Esophagus squamous epithelium (tissue), 5 donors: ENCODE data around the gene VWA3A. TPM values are rescaled to one million over a fixed set of nuclear protein-coding genes. Genes with fewer than 3 reads are reported as not detected.

Source experiments
- DNase-seq: peaks from one replicate; lab custom pipeline; 2025; lab: John Stamatoyannopoulos, UW
- H3K27ac ChIP-seq, 4 donors: fragments of 200-600 bp; sonication (generic); one replicate each; pipeline ENCODE4 v1.5.1; 2016 to 2019; ENCODE audit warnings: mild to moderate bottlenecking in 1 of 4
- H3K27me3 ChIP-seq, 4 donors: fragments of 200-600 bp; sonication (generic); 1 replicate in 3 of 4; 2 replicates in 1 of 4; pipeline versions ENCODE4 v1.5.1 to v1.6.0; 2017 to 2021; ENCODE audit warnings: antibody characterized with exemption in 1 of 4
- H3K36me3 ChIP-seq, 3 donors: fragments of 200-600 bp; sonication (generic); one replicate each; pipeline ENCODE4 v1.5.1; 2016 to 2019
- H3K4me1 ChIP-seq, 3 donors: fragments of 200-600 bp; sonication (generic); one replicate each; pipeline ENCODE4 v1.5.1; 2017 to 2019
- H3K4me3 ChIP-seq, 4 donors: fragments of 200-600 bp; sonication (generic); 1 replicate in 3 of 4; 2 replicates in 1 of 4; pipeline ENCODE4 v1.5.1; 2016 to 2019; ENCODE audit warnings: mild to moderate bottlenecking in 2 of 4, moderate library complexity in 1 of 4
- H3K9me3 ChIP-seq, 3 donors: fragments of 200-600 bp; sonication (generic); one replicate each; pipeline ENCODE4 v1.5.1; 2016 to 2019
- POLR2A ChIP-seq, 4 donors: fragments of 450-650 bp; IDR thresholded peaks; one replicate each; pipeline ENCODE4 v1.6.1; 2017; ENCODE audit warnings: antibody characterized with exemption in 4 of 4, mild to moderate bottlenecking in 4 of 4, moderate library complexity in 3 of 4
- WGBS, 2 donors: methylation state at CpG; one replicate each; pipeline ENCODE4 v1.1.5; 2018; 5-methylcytosine and 5-hydroxymethylcytosine counted together
- intact Hi-C: fragments of 100-400 bp; cut with DNase I; formaldehyde crosslinking; loops from one replicate; pipeline ENCODE4 v1.15.0; 2022
- total RNA-seq, 4 donors: library from RNA; depleted of rRNA; stranded (reverse); fragments of >200 nt; gene quantifications; one replicate each; pipeline ENCODE4 v1.1.0, GENCODE V29; 2016
- TF ChIP-seq, protein P1 (sequence below), 6 experiments: fragments of 450-650 bp in 4 of 6; fragments of 200-600 bp in 2 of 6; sonication (generic) in 2 of 6; IDR thresholded peaks; one replicate each; pipeline ENCODE4 v1.5.1; 2016 to 2019; ENCODE audit warnings: antibody characterized with exemption in 6 of 6, mild to moderate bottlenecking in 4 of 6, moderate library complexity in 4 of 6
- donor health status: DM: yes; HTN: yes; CAD: no.

Gene VWA3A
- total RNA-seq, 4 donors from 2014 or later, result not detected

DNA sequence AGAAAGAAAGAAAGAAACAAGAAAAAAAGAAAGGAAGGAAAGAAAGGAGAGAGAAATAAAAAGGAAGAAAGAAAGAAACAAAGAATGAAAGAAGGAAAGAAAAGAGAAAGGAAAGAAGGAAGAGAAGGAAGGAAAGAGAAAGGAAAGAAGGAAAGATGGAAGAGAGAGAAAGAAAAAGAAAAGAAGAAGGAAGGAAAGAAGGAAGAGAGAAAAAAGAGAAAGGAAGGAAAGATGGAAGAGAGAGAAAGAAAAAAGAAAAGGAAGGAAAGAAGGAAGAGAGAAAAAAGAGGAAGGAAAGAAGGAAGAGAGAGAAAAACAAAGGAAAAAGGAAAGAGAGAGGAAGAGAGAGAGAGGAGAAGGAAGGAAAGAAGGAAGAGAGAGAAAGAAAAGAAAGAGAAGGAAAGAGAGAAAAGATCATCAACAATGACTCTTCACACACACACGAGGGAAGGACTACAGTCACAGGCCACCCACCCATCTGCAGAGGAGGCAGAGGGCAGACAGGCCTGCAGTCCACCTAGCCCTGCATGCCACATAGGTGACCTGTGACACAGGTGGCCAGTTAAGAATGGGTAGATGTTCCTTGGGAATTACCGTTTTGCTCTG is 23.9 kb downstream of the VWA3A start:
- intact Hi-C loops, result loop anchor here (10.0 kb wide), 1 partner anchor 49 kb away; the partner anchor contains the start of gene SDR42E2
- Histone ChIP-seq H3K4me3 (no peak overlapping the region), H3K27ac (no peak overlapping the region), H3K36me3 (no peaks in the 10 kb centered on the region), H3K9me3 (no peaks in the 10 kb centered on the region), H3K27me3 (peaks cover 0 to 6% (median 0%) of the 10 kb centered on the region in 4 donors), H3K4me1 (no peaks in the 10 kb centered on the region)
- 69 to 85% methylated on average over 1 to 2 of the region's 2 CpGs for WGBS, 2 donors
- TF ChIP-seq POLR2A (IDR thresholded peaks at IDR 0.05), result no peak
- TF ChIP-seq, protein P1, sequence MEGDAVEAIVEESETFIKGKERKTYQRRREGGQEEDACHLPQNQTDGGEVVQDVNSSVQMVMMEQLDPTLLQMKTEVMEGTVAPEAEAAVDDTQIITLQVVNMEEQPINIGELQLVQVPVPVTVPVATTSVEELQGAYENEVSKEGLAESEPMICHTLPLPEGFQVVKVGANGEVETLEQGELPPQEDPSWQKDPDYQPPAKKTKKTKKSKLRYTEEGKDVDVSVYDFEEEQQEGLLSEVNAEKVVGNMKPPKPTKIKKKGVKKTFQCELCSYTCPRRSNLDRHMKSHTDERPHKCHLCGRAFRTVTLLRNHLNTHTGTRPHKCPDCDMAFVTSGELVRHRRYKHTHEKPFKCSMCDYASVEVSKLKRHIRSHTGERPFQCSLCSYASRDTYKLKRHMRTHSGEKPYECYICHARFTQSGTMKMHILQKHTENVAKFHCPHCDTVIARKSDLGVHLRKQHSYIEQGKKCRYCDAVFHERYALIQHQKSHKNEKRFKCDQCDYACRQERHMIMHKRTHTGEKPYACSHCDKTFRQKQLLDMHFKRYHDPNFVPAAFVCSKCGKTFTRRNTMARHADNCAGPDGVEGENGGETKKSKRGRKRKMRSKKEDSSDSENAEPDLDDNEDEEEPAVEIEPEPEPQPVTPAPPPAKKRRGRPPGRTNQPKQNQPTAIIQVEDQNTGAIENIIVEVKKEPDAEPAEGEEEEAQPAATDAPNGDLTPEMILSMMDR (IDR thresholded peaks at IDR 0.05), result no peak
- DNase-seq, result no peak

DNA sequence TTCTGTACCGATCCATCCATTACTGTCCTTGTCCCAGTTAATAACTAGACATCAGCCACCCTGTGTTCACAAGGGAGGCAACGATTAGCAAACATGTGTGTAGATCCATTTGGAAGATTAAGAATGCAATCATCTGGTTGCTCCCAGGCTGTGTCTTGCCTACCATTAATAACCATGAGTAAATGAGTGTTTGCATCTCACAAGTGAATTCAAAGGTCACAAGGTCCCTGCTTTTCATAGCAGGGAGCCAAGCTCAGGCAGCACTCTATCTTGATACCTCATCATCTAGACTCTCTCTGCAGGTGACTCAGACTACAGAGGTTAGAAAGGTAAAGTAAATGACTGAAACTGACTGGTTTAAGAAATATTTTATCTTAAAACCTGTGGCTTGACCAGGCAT is 25.3 kb downstream of the VWA3A start:
- Histone ChIP-seq H3K36me3 (no peaks in the 10 kb centered on the region), H3K4me1 (no peaks in the 10 kb centered on the region), H3K4me3 (no peak overlapping the region), H3K9me3 (no peaks in the 10 kb centered on the region), H3K27ac (no peak overlapping the region), H3K27me3 (peaks cover 0 to under 1% (median 0%) of the 10 kb centered on the region in 4 donors)
- intact Hi-C loops, result loop anchor here (10.0 kb wide), 1 partner anchor 47 kb away; the partner anchor contains the start of gene SDR42E2
- DNase-seq, result no peak
- 90 to 100% methylated on average over 2 of the region's 2 CpGs for WGBS, 2 donors
- TF ChIP-seq, protein P1 (IDR thresholded peaks at IDR 0.05), result no peak
- TF ChIP-seq POLR2A (IDR thresholded peaks at IDR 0.05), result no peak

DNA sequence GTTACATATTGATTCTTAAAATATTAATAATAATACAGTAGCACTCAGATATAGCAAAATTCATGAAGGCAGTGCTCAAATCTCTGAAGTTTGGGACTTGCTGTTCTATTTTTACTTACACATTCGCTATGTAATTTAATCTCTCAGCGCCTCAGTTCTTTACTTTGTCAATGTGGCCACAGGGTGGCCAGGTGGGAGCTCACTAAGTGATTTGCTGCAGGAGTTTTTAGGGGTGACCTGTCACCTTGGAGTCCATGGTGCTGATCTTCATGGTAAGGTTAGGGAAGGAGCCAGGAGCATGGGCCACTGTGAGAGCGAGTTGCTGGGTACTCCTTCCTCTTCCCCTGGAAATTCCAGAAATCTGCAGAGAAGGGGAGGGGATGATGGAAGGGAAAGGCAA is 28.1 kb downstream of the VWA3A start:
- WGBS, 2 donors, result 78 to 85% methylated on average over 3 of the region's 3 CpGs
- Histone ChIP-seq H3K36me3 (no peaks in the 10 kb centered on the region), H3K4me1 (no peaks in the 10 kb centered on the region), H3K27ac (no peak overlapping the region), H3K27me3 (no peaks in the 10 kb centered on the region), H3K9me3 (no peaks in the 10 kb centered on the region), H3K4me3 (no peak overlapping the region)
- intact Hi-C loops, result no loop called here
- no peak for TF ChIP-seq POLR2A (IDR thresholded peaks at IDR 0.05)
- TF ChIP-seq, protein P1 (IDR thresholded peaks at IDR 0.05), result no peak
- DNase-seq, result no peak

DNA sequence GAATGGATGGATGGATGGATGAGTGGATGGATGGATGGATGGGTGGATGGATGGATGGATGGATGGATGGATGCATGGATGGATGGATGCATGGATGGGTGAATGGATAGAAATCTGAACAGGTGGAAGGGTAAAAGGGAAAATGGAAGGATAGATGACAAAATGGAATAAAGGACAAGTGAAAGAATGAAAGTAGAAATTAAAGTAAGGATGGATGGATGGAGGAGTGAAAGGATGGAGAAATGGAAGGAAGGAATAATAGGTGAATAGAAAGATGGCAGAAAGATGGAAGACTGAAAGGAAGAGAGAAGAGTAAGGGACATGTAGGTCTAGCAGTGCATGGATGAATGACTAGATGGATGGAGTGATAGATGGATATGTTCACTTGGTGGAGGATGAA is 29.9 kb downstream of the VWA3A start:
- TF ChIP-seq, protein P1 (IDR thresholded peaks at IDR 0.05), result no peak
- no peak for TF ChIP-seq POLR2A (IDR thresholded peaks at IDR 0.05)
- H3K27me3 ChIP-seq, result no peaks in the 10 kb centered on the region
- no peaks in the 10 kb centered on the region for H3K36me3 ChIP-seq
- no peak overlapping the region for H3K27ac ChIP-seq
- no peak overlapping the region for H3K4me3 ChIP-seq
- DNase-seq, result no peak
- intact Hi-C loops, result no loop called here
- no peaks in the 10 kb centered on the region for H3K9me3 ChIP-seq
- H3K4me1 ChIP-seq, result no peaks in the 10 kb centered on the region

DNA sequence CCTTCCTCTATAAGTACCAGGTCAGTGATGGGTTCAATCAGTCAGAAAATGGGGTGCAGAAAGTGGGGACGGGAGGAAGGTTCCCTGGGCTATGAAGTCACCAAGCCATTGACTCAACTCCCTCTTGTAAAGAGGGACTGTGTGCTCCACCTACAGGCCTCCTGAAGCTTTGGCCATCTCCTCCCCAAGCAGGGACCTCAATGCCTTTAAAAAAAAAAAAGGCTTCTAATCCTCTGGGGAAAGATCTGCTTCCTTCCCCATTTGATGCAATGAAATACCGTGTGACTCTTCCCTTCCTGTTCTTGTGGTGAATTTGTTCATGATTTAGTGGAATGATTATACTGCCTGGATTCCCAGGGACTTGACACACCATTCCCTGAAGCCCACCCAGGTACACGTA is 30.8 kb downstream of the VWA3A start:
- TF ChIP-seq, protein P1 (IDR thresholded peaks at IDR 0.05), result no peak
- TF ChIP-seq POLR2A (IDR thresholded peaks at IDR 0.05), result no peak
- H3K9me3 ChIP-seq, result no peaks in the 10 kb centered on the region
- WGBS, 2 donors, result 42 to 46% methylated on average over 3 of the region's 3 CpGs

More for the DNA sequence above, 30.8 kb downstream of the VWA3A start:
- H3K27me3 ChIP-seq, result peaks cover 0 to under 1% (median 0%) of the 10 kb centered on the region in 4 donors
- H3K4me3 ChIP-seq, result no peak overlapping the region
- no peaks in the 10 kb centered on the region for H3K4me1 ChIP-seq
- intact Hi-C loops, result no loop called here
- DNase-seq, result no peak
- no peaks in the 10 kb centered on the region for H3K36me3 ChIP-seq
- no peak overlapping the region for H3K27ac ChIP-seq
